Endothelial cell of umbilical vein (primary cell): ENCODE data around the gene IGSF23. TPM values are rescaled to one million over a fixed set of nuclear protein-coding genes. Genes with fewer than 3 reads are reported as not detected.

ENCODE experiments used
- BruUV-seq: library from RNA; stranded (reverse); fragments of 400-500 nt; replicated peaks from 2 replicates; lab custom pipeline; 2021; lab: Mats Ljungman, UMichigan
- CTCF ChIA-PET: fragments of 300-600, 350-600 bp; sonication (Branson Sonifier 250); formaldehyde crosslinking; loops from one replicate; lab custom pipeline; 2021; ENCODE audit warnings: antibody characterized with exemption, inconsistent platforms; lab: Charles Lee
- POLR2A ChIA-PET: fragments of 300-600, 350-600 bp; sonication (Branson Sonifier 250); formaldehyde crosslinking; loops from one replicate; lab custom pipeline; 2021; ENCODE audit warnings: antibody characterized with exemption, inconsistent platforms; lab: Charles Lee
- DNase-seq: peaks from one replicate; pipeline ENCODE4 v3.0.0-alpha.2; 2011; ENCODE audit warnings: low read depth, low spot score
- FAIRE-seq: peaks from 2 replicates; lab custom pipeline; 2011; peaks lifted over from hg19 to GRCh38; lab: Jason Lieb, UNC
- H2AFZ ChIP-seq: 2 replicates; pipeline ENCODE4 v1.6.0; 2012; ENCODE audit warnings: low read depth, low read length, control low read depth, inconsistent platforms
- H3K27ac ChIP-seq: 2 replicates; pipeline ENCODE4 v1.5.1; 2011; ENCODE audit warnings: low read depth, mild to moderate bottlenecking, control low read depth, low read length, moderate library complexity; ENCODE audit not compliant: insufficient read depth
- H3K27me3 ChIP-seq, 2 experiments: 2 replicates each; pipeline versions ENCODE4 v1.6.0 to v1.6.1; 2011; ENCODE audit warnings: low read length in 2 of 2, mixed read lengths in 1 of 2; ENCODE audit not compliant: control insufficient read depth in 2 of 2, insufficient read depth in 2 of 2
- H3K36me3 ChIP-seq, 2 experiments: 2 replicates in 1 of 2; 3 replicates in 1 of 2; pipeline ENCODE4 v1.5.1; 2011; ENCODE audit warnings: low read length in 2 of 2, mild to moderate bottlenecking in 1 of 2, moderate library complexity in 1 of 2; ENCODE audit not compliant: control insufficient read depth in 2 of 2, insufficient read depth in 2 of 2; ENCODE audit errors: extremely low read depth in 1 of 2
- H3K4me1 ChIP-seq: 3 replicates; pipeline ENCODE4 v1.5.1; 2011; ENCODE audit warnings: mild to moderate bottlenecking, low read length; ENCODE audit not compliant: control insufficient read depth, insufficient read depth; ENCODE audit errors: extremely low read depth
- H3K4me2 ChIP-seq: 2 replicates; pipeline ENCODE4 v1.6.1; 2011; ENCODE audit warnings: low read length, control low read depth, mixed read lengths; ENCODE audit not compliant: insufficient read depth
- H3K4me3 ChIP-seq, 3 experiments: fragments of 200-600 bp in 1 of 3; sonication (generic), shearing (Covaris generic) in 1 of 3; replicated peaks in 1 of 3; 2 replicates each; pipeline ENCODE4 v1.5.1; 2011 to 2016; ENCODE audit warnings: control low read depth in 3 of 3, low read length in 3 of 3, mild to moderate bottlenecking in 2 of 3, inconsistent platforms in 1 of 3, low read depth in 1 of 3, moderate library complexity in 1 of 3; ENCODE audit not compliant: insufficient read depth in 1 of 3
- H3K79me2 ChIP-seq: 2 replicates; pipeline ENCODE4 v1.6.0; 2012; ENCODE audit warnings: low read length, inconsistent platforms; ENCODE audit not compliant: control insufficient read depth, insufficient read depth
- H3K9ac ChIP-seq: replicated peaks from 2 replicates; pipeline ENCODE3; 2011; ENCODE audit warnings: low read length, control low read depth; ENCODE audit not compliant: insufficient read depth; ENCODE audit errors: extremely low read depth
- H3K9me1 ChIP-seq: replicated peaks from 3 replicates; pipeline ENCODE4 v1.6.0; 2011; ENCODE audit warnings: mild to moderate bottlenecking, low read length; ENCODE audit not compliant: control insufficient read depth, insufficient read depth; ENCODE audit errors: extremely low read depth
- H3K9me3 ChIP-seq: replicated peaks from 2 replicates; pipeline ENCODE4 v1.5.1; 2012; ENCODE audit warnings: low read length, inconsistent platforms; ENCODE audit not compliant: control insufficient read depth, insufficient read depth
- H4K20me1 ChIP-seq: replicated peaks from 2 replicates; pipeline ENCODE3; 2011; ENCODE audit warnings: mild to moderate bottlenecking, low read length; ENCODE audit not compliant: control insufficient read depth, insufficient read depth; ENCODE audit errors: extremely low read depth
- CTCF ChIP-seq, 2 donors: IDR thresholded peaks; 1 replicate in 1 of 2; 2 replicates in 1 of 2; pipeline ENCODE4 v1.5.1; 2011; ENCODE audit warnings: low read length in 2 of 2, mild to moderate bottlenecking in 2 of 2, moderate library complexity in 2 of 2, control low read depth in 1 of 2, inconsistent platforms in 1 of 2, low read depth in 1 of 2; ENCODE audit not compliant: insufficient read depth in 1 of 2; ENCODE audit errors: extremely low read depth in 1 of 2
- EZH2 ChIP-seq: IDR thresholded peaks from 2 replicates; pipeline ENCODE4 v1.6.1; 2012; ENCODE audit warnings: borderline replicate concordance, low read depth, mild to moderate bottlenecking, moderate library complexity, low read length, inconsistent platforms; ENCODE audit not compliant: severe bottlenecking
- FOS ChIP-seq: IDR thresholded peaks from 2 replicates; pipeline ENCODE4 v1.6.1; 2011; ENCODE audit warnings: mild to moderate bottlenecking, low read length, moderate library complexity, borderline replicate concordance; ENCODE audit not compliant: insufficient read depth
- GATA2 ChIP-seq: IDR thresholded peaks from 2 replicates; pipeline ENCODE4 v1.7.0; 2011; ENCODE audit warnings: low read depth, mild to moderate bottlenecking, moderate library complexity, mixed read lengths, low read length; ENCODE audit not compliant: insufficient read length, insufficient read depth
- JUN ChIP-seq: IDR thresholded peaks from 2 replicates; pipeline ENCODE4 v1.6.1; 2011; ENCODE audit warnings: borderline replicate concordance, low read depth; ENCODE audit not compliant: insufficient read length, insufficient read depth
- MAX ChIP-seq: IDR thresholded peaks from 2 replicates; pipeline ENCODE4 v1.6.1; 2011; ENCODE audit not compliant: insufficient read depth, insufficient read length
- MYC ChIP-seq: IDR thresholded peaks from one replicate; pipeline ENCODE4 v1.6.1; 2011; ENCODE audit warnings: mild to moderate bottlenecking, low read depth, low read length
- POLR2A ChIP-seq: IDR thresholded peaks from 2 replicates; pipeline ENCODE4 v1.6.1; 2012; ENCODE audit warnings: low read depth, mild to moderate bottlenecking, control low read depth, low read length
- POLR2AphosphoS5 ChIP-seq: IDR thresholded peaks from 2 replicates; pipeline ENCODE4 v1.6.1; 2012; ENCODE audit warnings: low read depth, mild to moderate bottlenecking, control low read depth, low read length, moderate library complexity; ENCODE audit not compliant: insufficient read depth
- dilution Hi-C: fragments of 300-500 bp; cut with MboI; formaldehyde crosslinking; loops from one replicate; pipeline ENCODE4 v1.15.0; 2019; ENCODE audit warnings: low sequenced_read_pairs; ENCODE audit not compliant: extremely low pct_ligation_motif_present
- intact Hi-C: fragments of 100-400 bp; cut with micrococcal nuclease; formaldehyde crosslinking; loops from one replicate; pipeline ENCODE4 v1.10.0; 2022
- polyA plus RNA-seq, 4 experiments: library from polyadenylated mRNA; depleted of rRNA in 3 of 4; stranded (reverse) in 3 of 4; unstranded in 1 of 4; fragments of >200 nt; gene quantifications; 2 replicates each; pipeline versions ENCODE4 v1.2.1 to v1.2.3, GENCODE V29; 2011 to 2012; ENCODE audit warnings: missing spikeins in 1 of 4
- total RNA-seq: library from RNA; stranded (reverse); gene quantifications from 2 replicates; pipeline ENCODE4 v1.2.3, GENCODE V29; 2021

Gene IGSF23
- total and polyA plus RNA-seq, 2 donors (not counting 3 experiments of a cell fraction or from before 2014, with no cell fraction given), result 0.73 TPM; not detected in 1

GRCh38 chr19:44680536-44680935, 67.2 kb downstream of the IGSF23 start:
- no peak for FAIRE-seq

More at GRCh38 chr19:44680536-44680935, 67.2 kb downstream of the IGSF23 start:
- H4K20me1 ChIP-seq, result no peaks in the 10 kb centered on the region
- BruUV-seq, result no TSS peak
- H3K4me1 ChIP-seq, result peaks cover 8% of the 10 kb centered on the region
- ChIA-PET CTCF (interaction anchor here (1.0 to 1.8 kb wide), 4 partner anchors 16 to 110 kb away, joined by 3 to 5 read pairs (median 3); no protein-coding TSS in a partner anchor), POLR2A (no interaction called here)
- no peak overlapping the region for H3K27ac ChIP-seq
- no peak for DNase-seq
- H3K9ac ChIP-seq, result no peak overlapping the region
- dilution Hi-C loops, result no loop called here
- no peaks in the 10 kb centered on the region for H3K27me3 ChIP-seq
- intact Hi-C loops, result no loop called here
- no peak overlapping the region for H3K4me3 ChIP-seq
- no peaks in the 10 kb centered on the region for H3K9me3 ChIP-seq
- H2AFZ ChIP-seq, result no peak overlapping the region
- H3K4me2 ChIP-seq, result no peak overlapping the region
- peaks cover 0 to 2% of the 10 kb centered on the region in 2 experiments for H3K36me3 ChIP-seq
- H3K9me1 ChIP-seq, result no peaks in the 10 kb centered on the region
- TF ChIP-seq GATA2, result no peak
- no peak for TF ChIP-seq POLR2A
- no peak for TF ChIP-seq MAX
- no peak for TF ChIP-seq EZH2
- no peak for TF ChIP-seq FOS
- TF ChIP-seq MYC, result no peak
- TF ChIP-seq POLR2AphosphoS5, result no peak
- TF ChIP-seq CTCF (IDR thresholded peaks at IDR 0.05; ENCODE audit: extremely low read depth in 1 of 2, insufficient read depth in 1 of 2, low read depth in 1 of 2, low read length in 2 of 2), result no peak
- no peak for TF ChIP-seq JUN
- H3K79me2 ChIP-seq, result no peaks in the 10 kb centered on the region
